ENCODE results near the gene PPP2R2B. TPM values are rescaled to one million over a fixed set of nuclear protein-coding genes. Genes with fewer than 3 reads are reported as not detected.
A peak's percentile ranks its signal among the peaks of the same experiment; 100 is the strongest.

Gene PPP2R2B
- total RNA-seq, 3 donors from 2014 or later: 0.99 to 5.9 (median 1.2) TPM

DNA sequence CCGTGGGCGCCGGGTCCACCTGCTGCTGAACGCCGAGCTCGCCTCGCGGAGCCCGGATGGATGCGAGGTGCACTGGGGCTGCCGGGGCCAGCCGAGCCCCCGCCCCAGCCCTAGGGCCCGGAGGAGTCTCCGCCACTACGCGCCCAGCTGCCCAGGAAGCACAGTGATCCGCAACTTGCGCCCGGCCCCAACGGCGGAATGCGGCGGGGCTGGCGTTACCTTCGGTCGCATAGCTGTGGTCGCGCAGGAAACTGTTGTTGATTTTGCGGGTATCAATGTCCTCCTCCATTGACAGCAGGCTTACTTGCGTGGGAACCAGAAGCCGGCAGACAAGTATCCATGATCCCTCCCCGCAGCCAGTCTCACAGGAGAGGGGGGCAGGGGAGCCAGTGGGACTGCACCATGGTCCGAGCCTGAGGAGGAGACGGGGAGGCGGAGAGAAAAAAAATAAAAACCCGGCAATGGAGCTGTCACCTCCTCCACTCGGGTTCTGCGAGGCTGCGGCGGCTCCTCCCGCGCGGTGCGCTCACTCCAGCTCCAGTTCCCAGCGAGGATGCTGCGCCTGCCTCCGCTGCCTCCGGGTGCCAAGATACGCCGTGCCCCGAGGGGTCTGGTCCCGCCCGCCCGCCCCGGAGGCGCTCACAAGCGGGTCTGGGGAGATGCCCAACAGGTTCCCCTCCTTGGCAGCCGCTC lies 628 bp downstream of the PPP2R2B start:
- intact Hi-C loops (cut with DNase I, micrococcal nuclease): no loop called here
- no peaks in the 10 kb centered on the region for H3K9me3 ChIP-seq
- no peak overlapping the region for H3K4me3 ChIP-seq
- DNase-seq: peak in 1 of 3 donors; percentile 22
- peaks cover 5% of the 10 kb centered on the region for H3K4me1 ChIP-seq (ENCODE audit: low read depth)
- no peaks in the 10 kb centered on the region for H3K36me3 ChIP-seq (ENCODE audit: low read depth)
- TF ChIP-seq, protein P1, sequence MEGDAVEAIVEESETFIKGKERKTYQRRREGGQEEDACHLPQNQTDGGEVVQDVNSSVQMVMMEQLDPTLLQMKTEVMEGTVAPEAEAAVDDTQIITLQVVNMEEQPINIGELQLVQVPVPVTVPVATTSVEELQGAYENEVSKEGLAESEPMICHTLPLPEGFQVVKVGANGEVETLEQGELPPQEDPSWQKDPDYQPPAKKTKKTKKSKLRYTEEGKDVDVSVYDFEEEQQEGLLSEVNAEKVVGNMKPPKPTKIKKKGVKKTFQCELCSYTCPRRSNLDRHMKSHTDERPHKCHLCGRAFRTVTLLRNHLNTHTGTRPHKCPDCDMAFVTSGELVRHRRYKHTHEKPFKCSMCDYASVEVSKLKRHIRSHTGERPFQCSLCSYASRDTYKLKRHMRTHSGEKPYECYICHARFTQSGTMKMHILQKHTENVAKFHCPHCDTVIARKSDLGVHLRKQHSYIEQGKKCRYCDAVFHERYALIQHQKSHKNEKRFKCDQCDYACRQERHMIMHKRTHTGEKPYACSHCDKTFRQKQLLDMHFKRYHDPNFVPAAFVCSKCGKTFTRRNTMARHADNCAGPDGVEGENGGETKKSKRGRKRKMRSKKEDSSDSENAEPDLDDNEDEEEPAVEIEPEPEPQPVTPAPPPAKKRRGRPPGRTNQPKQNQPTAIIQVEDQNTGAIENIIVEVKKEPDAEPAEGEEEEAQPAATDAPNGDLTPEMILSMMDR (IDR thresholded peaks at IDR 0.05): no peak
- peak; percentile 45 for ATAC-seq

DNA sequence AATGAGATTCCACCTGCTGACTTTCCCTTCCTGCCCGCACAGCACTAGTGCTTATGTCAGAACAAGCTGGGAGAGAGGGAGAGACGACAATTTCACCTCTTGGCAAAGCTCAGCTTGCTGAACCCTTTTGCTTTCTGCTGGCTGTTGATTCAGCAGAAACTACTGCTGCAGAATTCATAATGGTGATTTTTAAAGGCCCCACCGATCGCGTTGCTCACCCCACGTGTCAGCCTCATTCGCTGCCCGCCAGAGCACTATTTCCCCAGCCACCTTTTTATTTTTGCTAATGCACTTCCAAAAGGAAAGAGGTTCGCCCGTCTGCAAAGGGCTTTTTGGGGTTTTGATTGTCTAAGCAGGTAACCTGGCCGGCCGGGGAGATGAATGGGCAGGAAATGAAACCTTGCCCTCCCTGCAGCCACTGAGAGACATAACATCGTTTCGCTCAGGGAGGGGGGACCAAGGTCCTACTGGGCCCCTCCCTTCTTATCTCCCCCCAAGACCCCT lies 1.3 kb downstream of the PPP2R2B start:
- H3K4me3 ChIP-seq: no peak overlapping the region
- ATAC-seq (peak; percentile 10), DNase-seq (no peak)
- TF ChIP-seq, protein P1 (IDR thresholded peaks at IDR 0.05): no peak
- H3K36me3 ChIP-seq (ENCODE audit: low read depth): no peaks in the 10 kb centered on the region
- no peaks in the 10 kb centered on the region for H3K9me3 ChIP-seq
- intact Hi-C loops (cut with DNase I, micrococcal nuclease): no loop called here
- H3K4me1 ChIP-seq (ENCODE audit: low read depth): peaks cover 5% of the 10 kb centered on the region

DNA sequence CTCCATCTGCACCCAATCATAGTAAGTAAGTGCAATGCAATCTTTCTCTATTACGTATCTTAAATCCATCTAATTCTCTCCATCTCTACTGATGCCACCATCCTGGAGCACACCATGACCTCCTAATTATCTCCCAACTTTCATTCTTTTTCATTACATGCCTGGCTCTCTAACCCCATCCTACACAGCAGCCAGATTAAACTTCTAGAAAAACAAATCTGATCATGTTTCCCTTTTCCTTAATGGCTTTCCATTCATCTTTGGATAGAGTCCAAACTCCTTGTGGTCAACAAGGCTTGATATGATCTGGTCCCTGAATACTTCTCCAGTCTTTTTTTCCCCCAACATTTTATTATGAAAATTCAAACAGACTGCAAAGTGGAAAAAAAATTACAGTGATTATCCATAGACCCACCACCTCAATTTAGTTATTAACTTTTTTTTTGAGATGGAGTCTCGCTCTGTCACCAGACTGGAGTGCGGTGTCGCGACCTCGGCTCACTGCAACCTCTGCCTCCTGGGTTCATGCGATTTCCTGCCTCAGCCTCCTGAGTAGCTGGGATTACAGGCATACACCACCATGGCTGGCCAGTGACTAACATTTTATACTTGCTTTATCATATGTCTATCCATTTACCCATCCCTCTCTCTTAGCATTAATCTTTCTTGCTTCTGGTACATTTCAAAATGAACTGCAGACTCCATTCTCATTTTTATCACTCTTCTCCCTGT lies 5.2 kb downstream of the PPP2R2B start:
- intact Hi-C loops (cut with DNase I, micrococcal nuclease): no loop called here
- no peak for ATAC-seq
- TF ChIP-seq, protein P1 (IDR thresholded peaks at IDR 0.05): no peak

DNA sequence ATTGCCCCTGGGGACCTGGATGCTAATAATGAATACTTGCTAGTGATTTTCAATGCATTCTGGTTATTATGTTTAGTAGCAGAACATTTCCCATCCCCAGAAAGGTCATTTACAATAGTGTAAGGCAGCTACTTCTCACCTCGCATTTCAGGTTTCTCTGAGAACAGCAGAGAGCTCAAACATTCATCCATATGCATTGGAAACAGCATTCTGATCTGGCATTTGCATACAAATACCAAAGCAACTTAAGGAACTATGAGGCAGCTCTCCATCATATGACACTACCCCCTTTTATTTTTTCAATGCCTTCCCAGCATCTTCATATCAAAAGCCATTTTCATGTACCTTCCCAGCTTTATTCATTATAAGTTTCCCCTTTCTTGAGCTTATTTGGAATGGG lies 6.4 kb downstream of the PPP2R2B start:
- Histone ChIP-seq H3K4me3 (no peak overlapping the region), H3K4me1 (ENCODE audit: low read depth) (no peaks in the 10 kb centered on the region), H3K36me3 (ENCODE audit: low read depth) (no peaks in the 10 kb centered on the region), H3K9me3 (no peaks in the 10 kb centered on the region)
- no peak for DNase-seq
- intact Hi-C loops (cut with DNase I, micrococcal nuclease): no loop called here
- ATAC-seq: no peak
- TF ChIP-seq, protein P1 (IDR thresholded peaks at IDR 0.05): no peak

More for the DNA sequence above, 5.2 kb downstream of the PPP2R2B start:
- Histone ChIP-seq H3K9me3 (no peaks in the 10 kb centered on the region), H3K4me1 (ENCODE audit: low read depth) (peaks cover 5% of the 10 kb centered on the region), H3K36me3 (ENCODE audit: low read depth) (no peaks in the 10 kb centered on the region), H3K4me3 (no peak overlapping the region)
- DNase-seq: no peak

DNA sequence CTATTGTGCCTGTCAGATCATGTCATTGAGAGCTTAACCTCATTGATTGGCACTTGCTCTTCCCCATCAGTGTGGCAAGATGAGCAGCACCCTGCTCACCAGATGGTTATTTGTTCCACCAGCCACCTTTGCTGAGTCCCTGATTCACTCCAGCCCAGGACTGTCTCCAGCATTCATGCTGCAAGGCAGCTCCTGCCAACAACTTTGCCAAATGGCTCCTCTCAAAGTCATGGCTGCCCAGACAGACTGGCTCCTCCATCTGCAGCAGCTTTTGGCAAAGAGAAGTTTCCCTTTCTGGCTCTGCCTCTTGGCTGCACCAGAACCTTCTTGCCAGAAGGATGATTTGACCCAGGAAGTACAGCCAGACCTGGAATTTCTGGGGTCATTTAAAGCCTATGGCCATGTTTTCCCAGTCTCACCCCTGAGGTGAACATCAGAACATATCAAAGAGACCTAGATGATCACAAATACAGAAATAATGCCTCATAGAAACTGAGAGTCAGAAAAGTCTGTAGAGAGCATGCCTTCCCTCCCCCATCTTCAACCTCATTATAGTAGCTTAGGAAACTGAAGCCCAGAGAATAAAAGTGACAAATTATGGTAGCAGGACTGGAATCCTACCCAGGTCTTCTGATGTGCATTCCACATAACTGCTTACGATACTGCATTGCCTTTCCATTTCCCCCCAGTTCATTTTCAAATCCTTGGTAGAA lies 10.4 kb downstream of the PPP2R2B start:
- Histone ChIP-seq H3K4me3 (no peak overlapping the region), H3K4me1 (ENCODE audit: low read depth) (no peaks in the 10 kb centered on the region), H3K36me3 (ENCODE audit: low read depth) (no peaks in the 10 kb centered on the region), H3K9me3 (no peaks in the 10 kb centered on the region)
- DNase-seq: no peak
- no peak for ATAC-seq
- intact Hi-C loops (cut with DNase I, micrococcal nuclease): no loop called here
- TF ChIP-seq, protein P1 (IDR thresholded peaks at IDR 0.05): no peak
